ENCODE measurements around the gene U2SURP. TPM values are rescaled to one million over a fixed set of nuclear protein-coding genes. Genes with fewer than 3 reads are reported as not detected.

U2SURP gene
- total RNA-seq, 1 donor from 2014 or later = 105 TPM

DNA sequence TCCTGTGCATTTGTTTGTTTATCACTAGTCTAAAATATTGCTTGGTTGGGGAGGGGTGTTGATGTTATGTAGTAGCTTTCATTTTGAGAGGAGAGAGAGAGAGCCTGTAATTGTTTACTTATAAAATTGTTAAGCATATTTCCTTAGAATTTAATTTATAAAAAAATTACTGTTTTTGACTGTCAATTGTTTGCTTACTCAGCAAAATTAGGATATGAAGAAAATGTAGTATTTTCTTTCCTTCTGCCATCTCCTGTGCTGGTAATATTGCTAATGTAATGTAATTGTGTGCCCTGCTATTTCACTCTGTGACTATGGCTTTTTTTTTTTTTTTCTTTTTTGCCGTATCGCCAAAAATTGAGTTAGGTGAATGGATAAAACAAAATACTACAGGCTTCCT, 3.5 kb downstream of the U2SURP start:
- no peaks in the 10 kb centered on the region for H3K36me3 Mint-ChIP-seq (ENCODE audit: unreplicated experiment)
- DNase-seq = no peak
- no peak overlapping the region for H3K27ac Mint-ChIP-seq (ENCODE audit: unreplicated experiment)
- peak overlapping the region; percentile 27 for H3K4me3 Mint-ChIP-seq (ENCODE audit: unreplicated experiment)
- peaks cover 6% of the 10 kb centered on the region for H3K9me3 Mint-ChIP-seq (ENCODE audit: unreplicated experiment)
- TF ChIP-seq, protein P1, sequence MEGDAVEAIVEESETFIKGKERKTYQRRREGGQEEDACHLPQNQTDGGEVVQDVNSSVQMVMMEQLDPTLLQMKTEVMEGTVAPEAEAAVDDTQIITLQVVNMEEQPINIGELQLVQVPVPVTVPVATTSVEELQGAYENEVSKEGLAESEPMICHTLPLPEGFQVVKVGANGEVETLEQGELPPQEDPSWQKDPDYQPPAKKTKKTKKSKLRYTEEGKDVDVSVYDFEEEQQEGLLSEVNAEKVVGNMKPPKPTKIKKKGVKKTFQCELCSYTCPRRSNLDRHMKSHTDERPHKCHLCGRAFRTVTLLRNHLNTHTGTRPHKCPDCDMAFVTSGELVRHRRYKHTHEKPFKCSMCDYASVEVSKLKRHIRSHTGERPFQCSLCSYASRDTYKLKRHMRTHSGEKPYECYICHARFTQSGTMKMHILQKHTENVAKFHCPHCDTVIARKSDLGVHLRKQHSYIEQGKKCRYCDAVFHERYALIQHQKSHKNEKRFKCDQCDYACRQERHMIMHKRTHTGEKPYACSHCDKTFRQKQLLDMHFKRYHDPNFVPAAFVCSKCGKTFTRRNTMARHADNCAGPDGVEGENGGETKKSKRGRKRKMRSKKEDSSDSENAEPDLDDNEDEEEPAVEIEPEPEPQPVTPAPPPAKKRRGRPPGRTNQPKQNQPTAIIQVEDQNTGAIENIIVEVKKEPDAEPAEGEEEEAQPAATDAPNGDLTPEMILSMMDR (IDR thresholded peaks at IDR 0.05; ENCODE audit: partially characterized antibody, unreplicated experiment) = no peak
- H3K4me1 Mint-ChIP-seq (ENCODE audit: low read depth, unreplicated experiment) = peaks cover 21% of the 10 kb centered on the region
- peaks cover 8% of the 10 kb centered on the region for H3K27me3 Mint-ChIP-seq (ENCODE audit: unreplicated experiment)

DNA sequence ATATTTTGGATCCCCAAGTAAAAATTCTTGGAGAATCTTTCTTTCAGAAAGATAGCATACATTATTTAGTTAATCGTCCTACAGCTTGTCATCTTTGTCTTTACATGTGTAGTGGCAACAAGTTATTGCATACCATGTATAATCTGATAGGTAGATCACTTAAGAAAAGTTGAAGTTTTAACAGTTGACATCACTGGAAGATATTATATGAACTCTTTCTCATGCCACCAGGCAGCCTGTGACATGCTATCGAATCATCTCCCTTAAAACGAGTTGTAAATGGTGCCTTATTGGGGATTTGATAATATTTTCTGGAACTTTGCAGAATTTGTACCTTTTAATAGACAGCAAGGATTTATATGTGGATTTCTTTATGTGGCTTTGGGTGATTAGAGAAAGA, 8.7 kb downstream of the U2SURP start:
- peak overlapping the region; percentile 54 for H3K27ac Mint-ChIP-seq (ENCODE audit: unreplicated experiment)
- no peaks in the 10 kb centered on the region for H3K9me3 Mint-ChIP-seq (ENCODE audit: unreplicated experiment)
- H3K4me1 Mint-ChIP-seq (ENCODE audit: low read depth, unreplicated experiment) = peaks cover 25% of the 10 kb centered on the region

DNA sequence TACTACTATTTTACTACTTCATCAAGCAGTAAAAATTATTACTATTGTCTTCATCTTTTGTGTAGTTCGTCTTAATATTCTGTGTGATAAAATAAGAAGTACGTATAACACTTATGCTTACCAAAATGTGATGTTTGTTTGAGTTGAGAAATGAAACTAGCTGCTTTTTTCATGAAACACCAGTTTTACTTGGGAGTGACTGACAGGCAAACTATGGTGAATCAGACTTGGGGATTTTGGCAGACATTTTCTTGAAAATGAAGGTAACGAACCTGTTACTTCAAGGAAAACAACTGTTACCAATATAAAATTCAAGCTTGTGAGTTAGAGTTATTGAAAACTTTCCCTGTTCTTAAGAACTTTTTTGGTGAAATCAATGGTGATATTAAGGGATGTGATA, 10.3 kb downstream of the U2SURP start:
- no peak for DNase-seq
- no peaks in the 10 kb centered on the region for H3K27me3 Mint-ChIP-seq (ENCODE audit: unreplicated experiment)
- H3K4me1 Mint-ChIP-seq (ENCODE audit: low read depth, unreplicated experiment) = peaks cover 25% of the 10 kb centered on the region
- H3K36me3 Mint-ChIP-seq (ENCODE audit: unreplicated experiment) = no peaks in the 10 kb centered on the region
- H3K27ac Mint-ChIP-seq (ENCODE audit: unreplicated experiment) = no peak overlapping the region
- no peaks in the 10 kb centered on the region for H3K9me3 Mint-ChIP-seq (ENCODE audit: unreplicated experiment)
- H3K4me3 Mint-ChIP-seq (ENCODE audit: unreplicated experiment) = no peak overlapping the region
- TF ChIP-seq, protein P1 (IDR thresholded peaks at IDR 0.05; ENCODE audit: partially characterized antibody, unreplicated experiment) = no peak

More for the DNA sequence above, 8.7 kb downstream of the U2SURP start:
- TF ChIP-seq, protein P1 (IDR thresholded peaks at IDR 0.05; ENCODE audit: partially characterized antibody, unreplicated experiment) = no peak
- no peaks in the 10 kb centered on the region for H3K27me3 Mint-ChIP-seq (ENCODE audit: unreplicated experiment)
- DNase-seq = no peak
- H3K4me3 Mint-ChIP-seq (ENCODE audit: unreplicated experiment) = peak overlapping the region; percentile 5
- H3K36me3 Mint-ChIP-seq (ENCODE audit: unreplicated experiment) = no peaks in the 10 kb centered on the region

DNA sequence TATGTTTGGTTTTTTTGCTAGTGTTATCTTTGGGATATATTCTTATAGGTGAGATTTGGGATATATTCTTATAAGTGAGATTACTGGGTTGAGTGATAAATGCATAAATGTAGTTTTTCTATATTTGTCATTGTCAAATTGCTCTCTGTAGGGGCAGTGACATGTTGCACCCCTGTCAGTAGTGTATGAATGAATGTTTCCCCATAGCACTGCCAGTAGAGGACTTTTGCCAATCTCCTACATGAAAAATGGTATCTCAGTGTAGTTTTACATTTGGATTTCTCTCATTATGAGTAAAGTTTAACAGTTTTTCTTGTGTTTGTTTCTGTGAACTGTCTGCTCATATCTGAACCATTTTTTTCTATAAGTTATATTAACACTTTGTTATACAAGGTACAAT, 13.6 kb downstream of the U2SURP start:
- Mint-ChIP-seq H3K27ac (ENCODE audit: unreplicated experiment) (no peak overlapping the region), H3K4me3 (ENCODE audit: unreplicated experiment) (no peak overlapping the region), H3K4me1 (ENCODE audit: low read depth, unreplicated experiment) (peaks cover 20% of the 10 kb centered on the region), H3K9me3 (ENCODE audit: unreplicated experiment) (no peaks in the 10 kb centered on the region), H3K27me3 (ENCODE audit: unreplicated experiment) (no peaks in the 10 kb centered on the region), H3K36me3 (ENCODE audit: unreplicated experiment) (no peaks in the 10 kb centered on the region)
- TF ChIP-seq, protein P1 (IDR thresholded peaks at IDR 0.05; ENCODE audit: partially characterized antibody, unreplicated experiment) = no peak
- no peak for DNase-seq

DNA sequence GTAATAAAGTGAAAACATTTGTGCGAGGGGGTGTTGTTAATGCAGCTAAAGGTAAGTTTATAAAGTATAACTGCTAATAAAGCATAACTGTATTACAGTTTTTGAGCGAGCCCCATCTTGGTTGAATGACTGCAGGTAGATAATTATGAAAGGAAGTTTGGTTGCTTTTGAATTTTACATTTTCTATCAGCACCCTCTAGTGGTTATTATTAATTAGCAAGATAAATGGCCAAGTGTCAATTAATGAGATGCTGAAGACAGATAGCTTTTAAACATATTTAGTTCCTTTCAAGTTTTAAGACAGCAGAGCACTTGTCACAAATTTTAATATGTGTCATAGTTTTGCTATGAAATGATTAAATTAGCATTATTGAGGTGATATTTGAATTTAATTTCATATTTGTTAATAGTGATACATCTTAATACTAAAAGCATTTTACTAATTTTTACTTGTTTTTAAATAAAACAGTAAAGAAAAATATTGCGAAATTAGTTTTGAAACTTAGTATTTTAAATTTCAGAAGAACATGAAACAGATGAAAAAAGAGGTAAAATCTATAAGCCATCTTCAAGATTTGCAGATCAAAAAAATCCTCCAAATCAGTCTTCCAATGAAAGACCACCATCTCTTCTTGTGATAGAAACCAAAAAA, 15.1 kb downstream of the U2SURP start:
- H3K36me3 Mint-ChIP-seq (ENCODE audit: unreplicated experiment) = no peaks in the 10 kb centered on the region
- DNase-seq = no peak
- no peak overlapping the region for H3K27ac Mint-ChIP-seq (ENCODE audit: unreplicated experiment)
- H3K4me3 Mint-ChIP-seq (ENCODE audit: unreplicated experiment) = no peak overlapping the region
- no peaks in the 10 kb centered on the region for H3K27me3 Mint-ChIP-seq (ENCODE audit: unreplicated experiment)
- TF ChIP-seq, protein P1 (IDR thresholded peaks at IDR 0.05; ENCODE audit: partially characterized antibody, unreplicated experiment) = peak; percentile 83
- peaks cover 9% of the 10 kb centered on the region for H3K4me1 Mint-ChIP-seq (ENCODE audit: low read depth, unreplicated experiment)
- no peaks in the 10 kb centered on the region for H3K9me3 Mint-ChIP-seq (ENCODE audit: unreplicated experiment)
